WERI-Rb-1 (cell line): Measurements from ENCODE around the gene PTGER1.
A peak's percentile ranks its signal among the peaks of the same experiment; 100 is the strongest.

Source experiments
- DNase-seq: peaks from one replicate; pipeline ENCODE4 v3.0.0-alpha.2; 2020
- H3K27ac ChIP-seq: fragments of 250-450 bp; sonication (Bioruptor Pico); 2 replicates; pipeline ENCODE4 v1.5.1; 2020; ENCODE audit warnings: mild to moderate bottlenecking, moderate library complexity
- H3K27me3 ChIP-seq: fragments of 250-450 bp; sonication (Bioruptor Pico); 2 replicates; pipeline ENCODE4 v1.5.1; 2021; ENCODE audit warnings: mild to moderate bottlenecking, low read depth, moderate library complexity; ENCODE audit not compliant: insufficient read depth, severe bottlenecking
- H3K36me3 ChIP-seq: fragments of 250-450 bp; sonication (Bioruptor Pico); 2 replicates; pipeline ENCODE4 v1.5.1; 2020; ENCODE audit warnings: mild to moderate bottlenecking, moderate library complexity
- H3K4me3 ChIP-seq: 2 replicates; pipeline ENCODE4 v1.5.1; 2011; ENCODE audit warnings: low read depth, mild to moderate bottlenecking, control low read depth, low read length
- H3K9me3 ChIP-seq: fragments of 250-450 bp; sonication (Bioruptor Pico); 2 replicates; pipeline ENCODE4 v1.5.1; 2021; ENCODE audit warnings: mild to moderate bottlenecking, moderate library complexity; ENCODE audit not compliant: severe bottlenecking
- CTCF ChIP-seq: IDR thresholded peaks from 2 replicates; pipeline ENCODE4 v1.5.1; 2011; ENCODE audit warnings: low read depth, mild to moderate bottlenecking, control low read depth, inconsistent platforms, low read length

Gene PTGER1

GRCh38 chr19:14434543-14435319 is 40.4 kb downstream of the PTGER1 start:
- no peak for TF ChIP-seq CTCF
- Histone ChIP-seq H3K27me3 (no peaks in the 10 kb centered on the region), H3K4me3 (no peak overlapping the region), H3K27ac (no peak overlapping the region), H3K36me3 (peaks cover 7% of the 10 kb centered on the region), H3K9me3 (no peaks in the 10 kb centered on the region)
- no peak for DNase-seq

- no peaks in the 10 kb centered on the region for H3K9me3 ChIP-seq
- no peak for TF ChIP-seq CTCF
- peak overlapping the region; percentile 70 for H3K27ac ChIP-seq
- no peak for DNase-seq
- H3K27me3 ChIP-seq, result no peaks in the 10 kb centered on the region
- H3K36me3 ChIP-seq, result peaks cover 7% of the 10 kb centered on the region
- H3K4me3 ChIP-seq, result peak overlapping the region; percentile 73
Observed at GRCh38 chr19:14433554-14434501, 41.3 kb downstream of the PTGER1 start.

- TF ChIP-seq CTCF, result 0 out of 2 replicates have a peak, but pooled peaks have one; percentile 16
- peaks cover 7% of the 10 kb centered on the region for H3K36me3 ChIP-seq
- peak within 1 kb of the TSS; percentile 79 for H3K27ac ChIP-seq
- no peaks in the 10 kb centered on the region for H3K27me3 ChIP-seq
- no peaks in the 10 kb centered on the region for H3K9me3 ChIP-seq
- peak; percentile 70 for DNase-seq
- peak within 1 kb of the TSS; percentile 73 for H3K4me3 ChIP-seq
Observed at GRCh38 chr19:14432791-14433553, 42.2 kb downstream of the PTGER1 start, which contains the start of gene PKN1. Gene PKN1 (plus strand): TSS chr19:14433306. CDS start chr19:14433522, 216 bp downstream.

- H3K36me3 ChIP-seq, result peaks cover 7% of the 10 kb centered on the region
- no peak for DNase-seq
- no peak for TF ChIP-seq CTCF
- H3K27ac ChIP-seq, result no peak overlapping the region
- no peaks in the 10 kb centered on the region for H3K9me3 ChIP-seq
- H3K27me3 ChIP-seq, result no peaks in the 10 kb centered on the region
- no peak overlapping the region for H3K4me3 ChIP-seq
Observed at GRCh38 chr19:14430712-14431111, 44.4 kb downstream of the PTGER1 start.

GRCh38 chr19:14428882-14429416 is 46.2 kb downstream of the PTGER1 start:
- H3K27ac ChIP-seq, result no peak overlapping the region
- no peaks in the 10 kb centered on the region; the same call in 1 of the 2 replicates for H3K36me3 ChIP-seq
- no peak for TF ChIP-seq CTCF
- no peak overlapping the region for H3K4me3 ChIP-seq
- no peaks in the 10 kb centered on the region for H3K9me3 ChIP-seq
- no peak for DNase-seq
- H3K27me3 ChIP-seq, result no peaks in the 10 kb centered on the region
